ENCODE data around the gene UMAD1.

UMAD1 gene

GRCh38 chr7:7701527-7701926, 61.0 kb downstream of the UMAD1 start:
- no peak for TF ChIP-seq CTCF (IDR thresholded peaks at IDR 0.05; ENCODE audit: poor library complexity, severe bottlenecking)
- Histone ChIP-seq H3K36me3 (ENCODE audit: low read depth) (no peaks in the 10 kb centered on the region), H3K9me3 (ENCODE audit: severe bottlenecking) (no peaks in the 10 kb centered on the region), H3K4me1 (ENCODE audit: insufficient read depth, poor library complexity, severe bottlenecking) (peaks cover 18% of the 10 kb centered on the region), H3K27me3 (ENCODE audit: insufficient read depth, poor library complexity, severe bottlenecking) (no peaks in the 10 kb centered on the region), H3K4me3 (ENCODE audit: severe bottlenecking) (no peak overlapping the region), H3K27ac (ENCODE audit: poor library complexity, severe bottlenecking) (no peak overlapping the region)
- DNase-seq (ENCODE audit: low spot score): no peak
- ATAC-seq (ENCODE audit: low read depth): no peak

- Histone ChIP-seq H3K9me3 (ENCODE audit: severe bottlenecking) (no peaks in the 10 kb centered on the region), H3K27ac (ENCODE audit: poor library complexity, severe bottlenecking) (no peak overlapping the region), H3K27me3 (ENCODE audit: insufficient read depth, poor library complexity, severe bottlenecking) (no peaks in the 10 kb centered on the region), H3K4me1 (ENCODE audit: insufficient read depth, poor library complexity, severe bottlenecking) (peaks cover 16% of the 10 kb centered on the region), H3K36me3 (ENCODE audit: low read depth) (no peaks in the 10 kb centered on the region), H3K4me3 (ENCODE audit: severe bottlenecking) (no peak overlapping the region)
- no peak for ATAC-seq (ENCODE audit: low read depth)
- no peak for TF ChIP-seq CTCF (IDR thresholded peaks at IDR 0.05; ENCODE audit: poor library complexity, severe bottlenecking)
- DNase-seq (ENCODE audit: low spot score): no peak
Observed at GRCh38 chr7:7702826-7703225, 62.3 kb downstream of the UMAD1 start.

GRCh38 chr7:7703427-7703826, 62.9 kb downstream of the UMAD1 start:
- Histone ChIP-seq H3K27ac (ENCODE audit: poor library complexity, severe bottlenecking) (no peak overlapping the region), H3K36me3 (ENCODE audit: low read depth) (no peaks in the 10 kb centered on the region), H3K9me3 (ENCODE audit: severe bottlenecking) (no peaks in the 10 kb centered on the region), H3K27me3 (ENCODE audit: insufficient read depth, poor library complexity, severe bottlenecking) (no peaks in the 10 kb centered on the region), H3K4me1 (ENCODE audit: insufficient read depth, poor library complexity, severe bottlenecking) (peaks cover 16% of the 10 kb centered on the region), H3K4me3 (ENCODE audit: severe bottlenecking) (no peak overlapping the region)
- no peak for DNase-seq (ENCODE audit: low spot score)
- no peak for ATAC-seq (ENCODE audit: low read depth)
- TF ChIP-seq CTCF (IDR thresholded peaks at IDR 0.05; ENCODE audit: poor library complexity, severe bottlenecking): no peak

GRCh38 chr7:7704867-7705266, 64.3 kb downstream of the UMAD1 start:
- Histone ChIP-seq H3K27me3 (ENCODE audit: insufficient read depth, poor library complexity, severe bottlenecking) (no peaks in the 10 kb centered on the region), H3K4me1 (ENCODE audit: insufficient read depth, poor library complexity, severe bottlenecking) (peaks cover 16% of the 10 kb centered on the region), H3K27ac (ENCODE audit: poor library complexity, severe bottlenecking) (peak overlapping the region; percentile 11), H3K36me3 (ENCODE audit: low read depth) (no peaks in the 10 kb centered on the region), H3K4me3 (ENCODE audit: severe bottlenecking) (no peak overlapping the region), H3K9me3 (ENCODE audit: severe bottlenecking) (no peaks in the 10 kb centered on the region)
- DNase-seq (ENCODE audit: low spot score) (no peak), ATAC-seq (ENCODE audit: low read depth) (peak; percentile 91)
- no peak for TF ChIP-seq CTCF (IDR thresholded peaks at IDR 0.05; ENCODE audit: poor library complexity, severe bottlenecking)

- TF ChIP-seq CTCF (IDR thresholded peaks at IDR 0.05; ENCODE audit: poor library complexity, severe bottlenecking): no peak
- no peaks in the 10 kb centered on the region for H3K9me3 ChIP-seq (ENCODE audit: severe bottlenecking)
- ATAC-seq (ENCODE audit: low read depth): peak; percentile 38; the same call in 1 of the 3 replicates
- no peak for DNase-seq (ENCODE audit: low spot score)
- peak overlapping the region; percentile 11 for H3K27ac ChIP-seq (ENCODE audit: poor library complexity, severe bottlenecking)
- H3K4me3 ChIP-seq (ENCODE audit: severe bottlenecking): no peak overlapping the region
- no peaks in the 10 kb centered on the region for H3K27me3 ChIP-seq (ENCODE audit: insufficient read depth, poor library complexity, severe bottlenecking)
- peaks cover 16% of the 10 kb centered on the region for H3K4me1 ChIP-seq (ENCODE audit: insufficient read depth, poor library complexity, severe bottlenecking)
- H3K36me3 ChIP-seq (ENCODE audit: low read depth): no peaks in the 10 kb centered on the region
Observed at GRCh38 chr7:7705318-7705717, 64.8 kb downstream of the UMAD1 start.
